Measurements from ENCODE around the gene VPS13C. TPM values are rescaled to one million over a fixed set of nuclear protein-coding genes. Genes with fewer than 3 reads are reported as not detected.

The VPS13C gene
- polyA plus RNA-seq, 3 donors, result 12.0 to 32.2 (median 18.4) TPM

- H3K27ac ChIP-seq (ENCODE audit: low read depth in 1 of 2, low read length in 2 of 2), result peak overlapping the region; percentile 94 to 95
- H3K36me3 Mint-ChIP-seq, result peaks cover 3 to 9% of the 10 kb centered on the region in 2 donors
- H2AFZ ChIP-seq (ENCODE audit: insufficient read depth, low read depth, low read length, poor library complexity, severe bottlenecking), result peak overlapping the region; percentile 88
- H3K27me3 Mint-ChIP-seq (ENCODE audit: low read depth in 3 of 3), result peaks cover 32 to 37% (median 34%) of the 10 kb centered on the region in 3 donors
- TF ChIP-seq, protein P1, sequence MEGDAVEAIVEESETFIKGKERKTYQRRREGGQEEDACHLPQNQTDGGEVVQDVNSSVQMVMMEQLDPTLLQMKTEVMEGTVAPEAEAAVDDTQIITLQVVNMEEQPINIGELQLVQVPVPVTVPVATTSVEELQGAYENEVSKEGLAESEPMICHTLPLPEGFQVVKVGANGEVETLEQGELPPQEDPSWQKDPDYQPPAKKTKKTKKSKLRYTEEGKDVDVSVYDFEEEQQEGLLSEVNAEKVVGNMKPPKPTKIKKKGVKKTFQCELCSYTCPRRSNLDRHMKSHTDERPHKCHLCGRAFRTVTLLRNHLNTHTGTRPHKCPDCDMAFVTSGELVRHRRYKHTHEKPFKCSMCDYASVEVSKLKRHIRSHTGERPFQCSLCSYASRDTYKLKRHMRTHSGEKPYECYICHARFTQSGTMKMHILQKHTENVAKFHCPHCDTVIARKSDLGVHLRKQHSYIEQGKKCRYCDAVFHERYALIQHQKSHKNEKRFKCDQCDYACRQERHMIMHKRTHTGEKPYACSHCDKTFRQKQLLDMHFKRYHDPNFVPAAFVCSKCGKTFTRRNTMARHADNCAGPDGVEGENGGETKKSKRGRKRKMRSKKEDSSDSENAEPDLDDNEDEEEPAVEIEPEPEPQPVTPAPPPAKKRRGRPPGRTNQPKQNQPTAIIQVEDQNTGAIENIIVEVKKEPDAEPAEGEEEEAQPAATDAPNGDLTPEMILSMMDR (IDR thresholded peaks at IDR 0.05), result no peak
- DNase-seq, result peak; percentile 85 to 89 (median 86)
- H3K27me3 ChIP-seq (ENCODE audit: control insufficient read depth in 2 of 2, insufficient read depth in 2 of 2, low read length in 2 of 2), result peaks cover 21 to 39% of the 10 kb centered on the region in 2 donors
- H3K4me1 ChIP-seq (ENCODE audit: control insufficient read depth in 1 of 2, insufficient read depth in 2 of 2, low read length in 2 of 2), result peaks cover 44 to 49% of the 10 kb centered on the region in 2 donors
- H3K36me3 ChIP-seq (replicated peaks in 1 of 2; ENCODE audit: control insufficient read depth in 1 of 2, insufficient read depth in 2 of 2, low read length in 2 of 2), result no peaks in the 10 kb centered on the region
- H3K9ac ChIP-seq (ENCODE audit: insufficient read depth, low read length, poor library complexity, severe bottlenecking), result peak overlapping the region; percentile 96
- no peaks in the 10 kb centered on the region for H3K9me3 ChIP-seq (replicated peaks in 1 of 2; ENCODE audit: control insufficient read depth in 1 of 2, insufficient read depth in 1 of 2, low read length in 2 of 2)
- H4K20me1 ChIP-seq (ENCODE audit: insufficient read depth, low read length), result peaks cover 47% of the 10 kb centered on the region
- H3K4me2 ChIP-seq (replicated peaks; ENCODE audit: extremely low read depth, low read length, poor library complexity, severe bottlenecking), result peak overlapping the region; percentile 90
- peaks cover 39% of the 10 kb centered on the region for H3K4me1 Mint-ChIP-seq
- intact Hi-C loops (cut with micrococcal nuclease), result no loop called here
- H3K9me3 Mint-ChIP-seq, result peaks cover 0 to 1% (median 0%) of the 10 kb centered on the region in 7 donors
- peak overlapping the region; percentile 96 to 98 for H3K4me3 Mint-ChIP-seq
- peak overlapping the region; percentile 93 to 98 (median 96) for H3K27ac Mint-ChIP-seq
- H3K4me3 ChIP-seq (replicated peaks in 1 of 3; ENCODE audit: low read depth in 2 of 3, low read length in 3 of 3), result peak overlapping the region; percentile 73 to 94 (median 93)
- WGBS (ENCODE audit: insufficient coverage), result 0% methylated on average over 17 of the region's 19 CpGs
- peaks cover 49% of the 10 kb centered on the region for H3K79me2 ChIP-seq (ENCODE audit: insufficient read depth, low read length)
Observed at GRCh38 chr15:62059816-62060112, 483 bp downstream of the VPS13C start.

DNA sequence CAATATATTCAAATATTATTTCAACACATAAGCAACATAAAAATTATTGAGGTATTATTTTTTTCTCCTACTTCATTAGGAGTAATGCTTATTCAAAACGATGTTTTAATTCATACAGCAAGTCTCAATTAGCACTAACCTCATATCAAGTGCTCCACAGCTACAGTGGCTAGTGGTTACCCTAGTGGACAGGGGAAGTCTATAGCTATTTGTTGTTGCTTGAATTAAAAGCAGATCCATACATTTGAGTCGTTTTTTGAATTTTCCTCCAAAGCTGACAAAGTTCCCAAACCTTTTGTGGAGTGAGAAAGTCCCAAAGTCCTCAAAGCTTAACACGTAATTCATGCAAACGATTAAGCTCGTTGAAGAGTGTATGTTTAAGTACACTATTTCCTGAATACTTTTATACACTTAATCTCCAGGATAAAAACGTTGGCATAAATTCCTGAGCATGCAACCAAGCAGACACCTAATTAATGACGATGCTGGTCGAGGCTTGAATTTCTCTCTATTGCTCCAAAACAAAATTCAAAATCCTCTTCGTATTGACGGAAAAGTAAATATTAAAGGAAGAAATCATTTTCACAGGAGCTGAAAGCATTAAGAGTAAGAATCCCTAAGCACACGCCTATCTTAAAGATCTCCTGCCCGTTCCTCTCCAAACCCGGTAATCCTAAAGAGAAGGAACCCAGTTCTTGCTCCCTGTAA lies 985 bp downstream of the VPS13C start:
- no peaks in the 10 kb centered on the region for H3K9me3 ChIP-seq (replicated peaks in 1 of 2; ENCODE audit: control insufficient read depth in 1 of 2, insufficient read depth in 1 of 2, low read length in 2 of 2)
- H2AFZ ChIP-seq (ENCODE audit: insufficient read depth, low read depth, low read length, poor library complexity, severe bottlenecking), result peak overlapping the region; percentile 88
- intact Hi-C loops (cut with micrococcal nuclease), result no loop called here
- peaks cover 44% of the 10 kb centered on the region for H3K4me1 Mint-ChIP-seq
- no peak for DNase-seq
- peaks cover 52% of the 10 kb centered on the region for H4K20me1 ChIP-seq (ENCODE audit: insufficient read depth, low read length)
- H3K4me3 ChIP-seq (replicated peaks in 1 of 3; ENCODE audit: low read depth in 2 of 3, low read length in 3 of 3), result peak overlapping the region; percentile 73 to 94 (median 93)
- peak overlapping the region; percentile 96 to 98 for H3K4me3 Mint-ChIP-seq
- peak overlapping the region; percentile 90 for H3K4me2 ChIP-seq (replicated peaks; ENCODE audit: extremely low read depth, low read length, poor library complexity, severe bottlenecking)
- peaks cover 3 to 9% of the 10 kb centered on the region in 2 donors for H3K36me3 Mint-ChIP-seq
- H3K27ac ChIP-seq (ENCODE audit: low read depth in 1 of 2, low read length in 2 of 2), result peak overlapping the region; percentile 94 to 95
- WGBS (ENCODE audit: insufficient coverage), result no CpG with 5 or more reads among the region's 13 CpGs
- peaks cover 21 to 34% of the 10 kb centered on the region in 2 donors for H3K27me3 ChIP-seq (ENCODE audit: control insufficient read depth in 2 of 2, insufficient read depth in 2 of 2, low read length in 2 of 2)
- no peaks in the 10 kb centered on the region for H3K36me3 ChIP-seq (replicated peaks in 1 of 2; ENCODE audit: control insufficient read depth in 1 of 2, insufficient read depth in 2 of 2, low read length in 2 of 2)
- no peaks in the 10 kb centered on the region for H3K9me3 Mint-ChIP-seq
- H3K27me3 Mint-ChIP-seq (ENCODE audit: low read depth in 3 of 3), result peaks cover 28 to 32% (median 29%) of the 10 kb centered on the region in 3 donors
- H3K9ac ChIP-seq (ENCODE audit: insufficient read depth, low read length, poor library complexity, severe bottlenecking), result peak overlapping the region; percentile 96
- peaks cover 54% of the 10 kb centered on the region for H3K79me2 ChIP-seq (ENCODE audit: insufficient read depth, low read length)
- H3K4me1 ChIP-seq (ENCODE audit: control insufficient read depth in 1 of 2, insufficient read depth in 2 of 2, low read length in 2 of 2), result peaks cover 48 to 54% of the 10 kb centered on the region in 2 donors
- TF ChIP-seq, protein P1 (IDR thresholded peaks at IDR 0.05), result no peak
- H3K27ac Mint-ChIP-seq, result peak overlapping the region; percentile 93 to 98 (median 96)

Data from CD14-positive monocyte (primary cell).